ENCODE results near the gene TCF7L2.

Gene TCF7L2

DNA sequence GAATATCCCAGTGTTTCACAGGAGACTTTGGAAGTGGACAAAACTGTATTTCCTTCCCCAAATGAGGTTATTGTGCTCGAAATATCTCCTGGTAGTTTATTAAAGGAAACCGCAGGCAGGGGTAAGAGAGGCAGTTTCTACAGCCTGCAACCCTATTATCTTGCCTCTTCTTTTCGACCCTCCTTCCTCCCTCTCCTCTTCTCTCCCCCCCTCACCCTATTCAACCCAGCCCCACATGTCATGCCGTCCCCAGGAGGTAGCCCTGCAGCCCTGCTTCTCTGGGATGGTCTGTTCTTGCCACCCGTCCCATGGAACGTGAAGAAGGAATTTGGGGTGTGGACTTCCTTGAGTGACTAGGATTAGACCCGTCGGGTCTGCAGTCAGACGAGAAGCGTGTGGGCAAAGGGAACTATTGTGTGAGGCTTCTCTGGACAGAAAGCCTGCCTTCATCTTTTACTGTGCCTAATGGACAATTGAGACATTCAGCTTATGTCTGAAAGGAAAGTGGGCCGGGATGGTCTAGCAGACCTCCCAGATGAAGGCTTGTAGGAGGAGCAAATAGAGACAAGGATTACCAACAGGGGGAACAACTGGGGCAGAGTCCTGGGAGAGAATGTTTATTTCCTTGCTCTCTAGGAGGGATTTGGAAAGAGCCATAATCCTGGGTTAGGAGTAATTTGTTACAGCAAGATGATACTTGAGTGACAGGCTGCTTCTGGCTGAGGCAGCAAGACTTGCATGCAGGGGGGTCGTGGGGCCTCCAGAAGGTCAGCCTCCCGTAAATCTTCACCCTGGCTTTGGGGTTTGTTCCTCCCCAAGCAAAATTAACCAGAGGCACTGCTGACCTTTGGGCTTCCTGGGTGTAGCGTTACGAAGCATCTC is 77.8 kb downstream of the TCF7L2 start:
- Histone ChIP-seq H3K4me3 (ENCODE audit: low read length in 2 of 2) (no peak overlapping the region), H3K4me1 (ENCODE audit: control insufficient read depth in 2 of 2, insufficient read depth in 2 of 2, low read length in 2 of 2) (peaks cover 0 to 14% of the 10 kb centered on the region in 2 donors), H3K9ac (ENCODE audit: low read depth in 1 of 2, low read length in 2 of 2) (no peak overlapping the region), H3K36me3 (ENCODE audit: control insufficient read depth in 2 of 2, insufficient read depth in 2 of 2, low read length in 2 of 2) (peaks cover 0 to 5% of the 10 kb centered on the region in 2 donors), H3K9me3 (ENCODE audit: control insufficient read depth in 2 of 2, low read length in 2 of 2) (no peaks in the 10 kb centered on the region), H3K27ac (ENCODE audit: low read depth in 2 of 2, low read length in 2 of 2) (peak overlapping the region in 1 of 2 donors; percentile 14), H3K27me3 (ENCODE audit: control insufficient read depth in 2 of 2, insufficient read depth in 2 of 2, low read length in 2 of 2) (no peaks in the 10 kb centered on the region)

- H3K36me3 ChIP-seq (ENCODE audit: control insufficient read depth in 2 of 2, insufficient read depth in 2 of 2, low read length in 2 of 2) = peaks cover 0 to 5% of the 10 kb centered on the region in 2 donors
- H3K27ac ChIP-seq (ENCODE audit: low read depth in 2 of 2, low read length in 2 of 2) = no peak overlapping the region
- H3K4me1 ChIP-seq (ENCODE audit: control insufficient read depth in 2 of 2, insufficient read depth in 2 of 2, low read length in 2 of 2) = peaks cover 0 to 14% of the 10 kb centered on the region in 2 donors
- no peaks in the 10 kb centered on the region for H3K9me3 ChIP-seq (ENCODE audit: control insufficient read depth in 2 of 2, low read length in 2 of 2)
- no peak overlapping the region for H3K9ac ChIP-seq (ENCODE audit: low read depth in 1 of 2, low read length in 2 of 2)
- no peaks in the 10 kb centered on the region for H3K27me3 ChIP-seq (ENCODE audit: control insufficient read depth in 2 of 2, insufficient read depth in 2 of 2, low read length in 2 of 2)
- no peak overlapping the region for H3K4me3 ChIP-seq (ENCODE audit: low read length in 2 of 2)
Observed at GRCh38 chr10:113028456-113029440, 78.7 kb downstream of the TCF7L2 start.

DNA sequence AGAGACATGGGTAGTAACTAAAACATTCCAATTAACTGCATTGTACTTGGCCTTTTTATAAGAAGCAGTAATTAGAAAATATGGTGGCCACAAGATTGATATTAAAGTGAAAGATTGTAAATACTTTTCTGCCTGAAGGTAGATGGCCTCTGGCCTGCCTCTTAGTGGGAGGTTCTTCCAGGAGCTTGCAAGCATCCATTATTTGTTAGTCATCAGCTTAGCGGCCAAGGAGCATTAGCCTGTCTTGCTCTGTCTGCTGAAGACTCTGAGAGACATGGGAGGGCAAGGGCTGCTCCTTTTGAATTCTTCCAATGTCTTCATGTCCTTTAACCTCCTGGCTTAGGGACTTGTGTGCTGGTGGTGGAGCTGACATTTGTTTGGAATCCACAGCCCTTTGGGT is 80.4 kb downstream of the TCF7L2 start:
- Histone ChIP-seq H3K4me1 (ENCODE audit: control insufficient read depth in 2 of 2, insufficient read depth in 2 of 2, low read length in 2 of 2) (peaks cover 4 to 14% of the 10 kb centered on the region in 2 donors), H3K4me3 (ENCODE audit: low read length in 2 of 2) (no peak overlapping the region), H3K9ac (ENCODE audit: low read depth in 1 of 2, low read length in 2 of 2) (no peak overlapping the region), H3K9me3 (ENCODE audit: control insufficient read depth in 2 of 2, low read length in 2 of 2) (no peaks in the 10 kb centered on the region), H3K36me3 (ENCODE audit: control insufficient read depth in 2 of 2, insufficient read depth in 2 of 2, low read length in 2 of 2) (peaks cover 0 to 5% of the 10 kb centered on the region in 2 donors), H3K27ac (ENCODE audit: low read depth in 2 of 2, low read length in 2 of 2) (no peak overlapping the region), H3K27me3 (ENCODE audit: control insufficient read depth in 2 of 2, insufficient read depth in 2 of 2, low read length in 2 of 2) (no peaks in the 10 kb centered on the region)

- no peak overlapping the region for H3K27ac ChIP-seq (ENCODE audit: low read depth in 2 of 2, low read length in 2 of 2)
- H3K36me3 ChIP-seq (ENCODE audit: control insufficient read depth in 2 of 2, insufficient read depth in 2 of 2, low read length in 2 of 2) = peaks cover 0 to 5% of the 10 kb centered on the region in 2 donors
- no peak overlapping the region for H3K4me3 ChIP-seq (ENCODE audit: low read length in 2 of 2)
- H3K9ac ChIP-seq (ENCODE audit: low read depth in 1 of 2, low read length in 2 of 2) = no peak overlapping the region
- no peaks in the 10 kb centered on the region for H3K27me3 ChIP-seq (ENCODE audit: control insufficient read depth in 2 of 2, insufficient read depth in 2 of 2, low read length in 2 of 2)
- H3K9me3 ChIP-seq (ENCODE audit: control insufficient read depth in 2 of 2, low read length in 2 of 2) = no peaks in the 10 kb centered on the region
- peaks cover 4 to 18% of the 10 kb centered on the region in 2 donors for H3K4me1 ChIP-seq (ENCODE audit: control insufficient read depth in 2 of 2, insufficient read depth in 2 of 2, low read length in 2 of 2)
Observed at GRCh38 chr10:113031147-113031546, 81.1 kb downstream of the TCF7L2 start.

GRCh38 chr10:113033991-113034390 is 83.9 kb downstream of the TCF7L2 start:
- Histone ChIP-seq H3K27ac (ENCODE audit: low read depth in 2 of 2, low read length in 2 of 2) (no peak overlapping the region), H3K4me3 (ENCODE audit: low read length in 2 of 2) (no peak overlapping the region), H3K36me3 (ENCODE audit: control insufficient read depth in 2 of 2, insufficient read depth in 2 of 2, low read length in 2 of 2) (peaks cover 0 to 5% of the 10 kb centered on the region in 2 donors), H3K9me3 (ENCODE audit: control insufficient read depth in 2 of 2, low read length in 2 of 2) (no peaks in the 10 kb centered on the region), H3K9ac (ENCODE audit: low read depth in 1 of 2, low read length in 2 of 2) (no peak overlapping the region), H3K4me1 (ENCODE audit: control insufficient read depth in 2 of 2, insufficient read depth in 2 of 2, low read length in 2 of 2) (peaks cover 15 to 17% of the 10 kb centered on the region in 2 donors), H3K27me3 (ENCODE audit: control insufficient read depth in 2 of 2, insufficient read depth in 2 of 2, low read length in 2 of 2) (no peaks in the 10 kb centered on the region)

DNA sequence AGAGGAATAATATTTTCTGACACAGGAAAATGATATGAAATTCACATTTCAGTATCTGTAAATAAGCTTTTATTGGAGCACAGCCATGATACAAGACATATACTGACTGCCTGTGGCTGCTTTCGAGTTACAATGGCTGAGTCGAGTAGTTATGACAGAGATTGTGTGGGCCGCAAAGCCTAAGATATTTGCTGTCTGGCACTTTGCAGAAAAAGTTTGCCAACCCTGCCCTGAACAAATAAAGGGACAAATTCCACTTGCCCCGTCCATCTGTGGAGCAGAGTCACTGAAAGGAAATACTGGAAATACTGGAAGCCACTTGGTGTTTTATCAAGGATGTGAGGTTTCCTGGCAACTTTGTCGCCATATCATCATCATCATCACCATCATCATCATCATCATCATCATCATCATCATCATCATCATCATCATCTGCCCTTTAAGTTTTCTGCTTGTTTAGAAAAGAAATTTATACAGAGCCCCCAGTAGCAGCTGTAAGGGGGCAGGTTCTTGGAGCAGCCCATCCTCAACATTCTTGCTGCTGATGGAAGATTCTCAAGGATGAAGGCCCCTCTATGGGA is 85.8 kb downstream of the TCF7L2 start:
- no peaks in the 10 kb centered on the region for H3K9me3 ChIP-seq (ENCODE audit: control insufficient read depth in 2 of 2, low read length in 2 of 2)
- H3K36me3 ChIP-seq (ENCODE audit: control insufficient read depth in 2 of 2, insufficient read depth in 2 of 2, low read length in 2 of 2) = peaks cover 0 to 8% of the 10 kb centered on the region in 2 donors
- no peaks in the 10 kb centered on the region for H3K27me3 ChIP-seq (ENCODE audit: control insufficient read depth in 2 of 2, insufficient read depth in 2 of 2, low read length in 2 of 2)
- peak overlapping the region; percentile 19 to 38 for H3K27ac ChIP-seq (ENCODE audit: low read depth in 2 of 2, low read length in 2 of 2)
- H3K4me3 ChIP-seq (ENCODE audit: low read length in 2 of 2) = no peak overlapping the region
- H3K9ac ChIP-seq (ENCODE audit: low read depth in 1 of 2, low read length in 2 of 2) = no peak overlapping the region
- H3K4me1 ChIP-seq (ENCODE audit: control insufficient read depth in 2 of 2, insufficient read depth in 2 of 2, low read length in 2 of 2) = peaks cover 15 to 17% of the 10 kb centered on the region in 2 donors

DNA sequence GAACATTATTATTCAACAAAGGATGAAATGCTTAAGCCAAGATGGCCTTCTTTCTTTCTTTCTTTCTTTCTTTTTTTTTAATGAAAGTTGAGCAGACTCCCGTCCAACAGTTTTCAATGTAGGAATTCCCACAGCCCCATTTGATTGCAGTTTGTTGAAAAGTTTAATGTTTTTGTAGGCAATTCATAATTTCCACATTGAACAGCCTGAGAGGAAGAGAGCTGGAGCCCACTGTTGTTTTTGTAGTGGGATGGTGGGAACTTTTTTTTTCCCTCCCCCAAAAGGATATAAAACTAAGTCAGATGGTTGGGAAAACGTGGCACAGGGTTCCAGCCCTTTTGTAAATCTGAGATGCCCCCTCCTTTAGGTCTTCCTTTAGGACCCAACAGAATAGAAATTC is 86.6 kb downstream of the TCF7L2 start:
- Histone ChIP-seq H3K27me3 (ENCODE audit: control insufficient read depth in 2 of 2, insufficient read depth in 2 of 2, low read length in 2 of 2) (no peaks in the 10 kb centered on the region), H3K9ac (ENCODE audit: low read depth in 1 of 2, low read length in 2 of 2) (no peak overlapping the region), H3K9me3 (ENCODE audit: control insufficient read depth in 2 of 2, low read length in 2 of 2) (no peaks in the 10 kb centered on the region), H3K4me1 (ENCODE audit: control insufficient read depth in 2 of 2, insufficient read depth in 2 of 2, low read length in 2 of 2) (peaks cover 15 to 17% of the 10 kb centered on the region in 2 donors), H3K36me3 (ENCODE audit: control insufficient read depth in 2 of 2, insufficient read depth in 2 of 2, low read length in 2 of 2) (peaks cover 6 to 11% of the 10 kb centered on the region in 2 donors), H3K27ac (ENCODE audit: low read depth in 2 of 2, low read length in 2 of 2) (no peak overlapping the region), H3K4me3 (ENCODE audit: low read length in 2 of 2) (no peak overlapping the region)

DNA sequence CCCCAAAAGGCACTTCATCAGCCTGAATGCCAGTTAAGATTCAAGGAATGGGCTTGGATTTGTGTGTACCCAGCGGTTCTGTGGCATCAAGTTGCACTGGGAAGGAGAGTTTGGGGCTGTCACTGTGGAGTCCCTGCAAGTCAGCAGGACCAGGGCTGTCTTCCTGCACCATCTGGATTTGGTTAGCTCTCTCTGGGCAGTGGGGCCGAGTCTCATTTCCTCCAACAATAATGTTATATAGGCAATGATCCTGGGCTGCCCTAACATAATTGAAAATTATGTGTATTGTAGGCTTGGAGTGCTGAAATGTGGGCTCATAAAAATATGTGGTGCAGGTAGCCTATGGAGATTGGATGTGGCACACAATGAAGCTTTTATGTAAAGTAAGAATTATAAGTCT is 87.2 kb downstream of the TCF7L2 start:
- no peaks in the 10 kb centered on the region for H3K27me3 ChIP-seq (ENCODE audit: control insufficient read depth in 2 of 2, insufficient read depth in 2 of 2, low read length in 2 of 2)
- peaks cover 15 to 17% of the 10 kb centered on the region in 2 donors for H3K4me1 ChIP-seq (ENCODE audit: control insufficient read depth in 2 of 2, insufficient read depth in 2 of 2, low read length in 2 of 2)
- H3K9ac ChIP-seq (ENCODE audit: low read depth in 1 of 2, low read length in 2 of 2) = no peak overlapping the region
- no peak overlapping the region for H3K4me3 ChIP-seq (ENCODE audit: low read length in 2 of 2)
- H3K9me3 ChIP-seq (ENCODE audit: control insufficient read depth in 2 of 2, low read length in 2 of 2) = no peaks in the 10 kb centered on the region
- peak overlapping the region in 1 of 2 donors; percentile 31 for H3K27ac ChIP-seq (ENCODE audit: low read depth in 2 of 2, low read length in 2 of 2)
- peaks cover 6 to 9% of the 10 kb centered on the region in 2 donors for H3K36me3 ChIP-seq (ENCODE audit: control insufficient read depth in 2 of 2, insufficient read depth in 2 of 2, low read length in 2 of 2)

DNA sequence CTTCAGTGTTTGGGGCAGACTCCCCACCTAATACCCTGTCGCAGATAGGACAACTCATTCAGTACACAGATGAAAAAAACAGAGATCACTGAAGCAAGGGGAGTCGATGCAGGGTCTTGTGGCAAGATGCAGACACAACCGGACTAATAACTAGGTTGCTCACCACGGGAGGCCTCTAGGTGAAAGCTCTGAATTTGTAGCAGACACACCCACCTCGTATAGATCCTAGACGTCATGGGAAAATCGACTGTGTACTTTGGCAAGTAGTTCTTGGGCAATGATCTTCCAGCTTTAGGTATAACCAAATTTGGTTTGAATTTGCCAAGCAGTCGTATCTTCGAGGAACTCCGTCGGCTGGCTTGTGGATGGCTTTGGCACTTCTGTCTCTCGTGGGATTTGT is 88.1 kb downstream of the TCF7L2 start:
- Histone ChIP-seq H3K27ac (ENCODE audit: low read depth in 2 of 2, low read length in 2 of 2) (peak overlapping the region in 1 of 2 donors; percentile 38), H3K36me3 (ENCODE audit: control insufficient read depth in 2 of 2, insufficient read depth in 2 of 2, low read length in 2 of 2) (peaks cover 6 to 14% of the 10 kb centered on the region in 2 donors), H3K4me3 (ENCODE audit: low read length in 2 of 2) (no peak overlapping the region), H3K9me3 (ENCODE audit: control insufficient read depth in 2 of 2, low read length in 2 of 2) (no peaks in the 10 kb centered on the region), H3K4me1 (ENCODE audit: control insufficient read depth in 2 of 2, insufficient read depth in 2 of 2, low read length in 2 of 2) (peaks cover 15 to 17% of the 10 kb centered on the region in 2 donors), H3K9ac (ENCODE audit: low read depth in 1 of 2, low read length in 2 of 2) (no peak overlapping the region), H3K27me3 (ENCODE audit: control insufficient read depth in 2 of 2, insufficient read depth in 2 of 2, low read length in 2 of 2) (no peaks in the 10 kb centered on the region)
